SK-N-SH (cell line): Measurements from ENCODE around the gene EIF1B. TPM values are rescaled to one million over a fixed set of nuclear protein-coding genes. Genes with fewer than 3 reads are reported as not detected.

Source experiments
- CTCF ChIA-PET: fragments of 300-600, 350-600 bp; formaldehyde crosslinking; extraction: SDS; loops from one replicate; lab custom pipeline; 2021; lab: Yijun Ruan, JAX
- POLR2A ChIA-PET: fragments of 350-600 bp; sonication (Branson Sonifier 250); formaldehyde crosslinking; extraction: SDS; loops from one replicate; lab custom pipeline; 2020; ENCODE audit warnings: antibody characterized with exemption, inconsistent platforms; lab: Yijun Ruan, JAX
- DNase-seq: peaks from one replicate; pipeline ENCODE4 v3.0.0; 2012
- H2AFZ ChIP-seq: fragments of 200-600 bp; sonication (generic); 2 replicates; pipeline ENCODE4 v1.8.1; 2016; ENCODE audit warnings: antibody characterized with exemption, mild to moderate bottlenecking, low read depth
- H3F3A ChIP-seq: fragments of 200-600 bp; sonication (generic); replicated peaks from 2 replicates; pipeline ENCODE3; 2016; ENCODE audit warnings: antibody characterized with exemption, mild to moderate bottlenecking; ENCODE audit not compliant: insufficient read depth
- H3K27ac ChIP-seq, 2 experiments: fragments of 200-500 bp in 1 of 2; fragments of 200-600 bp in 1 of 2; sonication (Bioruptor generic) in 1 of 2; sonication (generic), shearing (Covaris generic) in 1 of 2; 2 replicates each; pipeline versions ENCODE4 v1.5.1 to v1.6.1; 2014 to 2016; ENCODE audit warnings: low read depth in 2 of 2, inconsistent platforms in 1 of 2, low read length in 1 of 2, mild to moderate bottlenecking in 1 of 2, mixed read lengths in 1 of 2
- H3K27me3 ChIP-seq: fragments of 200-600 bp; sonication (generic), shearing (Covaris generic); 2 replicates; pipeline ENCODE4 v1.6.1; 2016; ENCODE audit warnings: mixed run types; ENCODE audit not compliant: insufficient read depth
- H3K36me3 ChIP-seq, 2 experiments: fragments of 200-500 bp in 1 of 2; fragments of 200-600 bp in 1 of 2; sonication (Bioruptor generic) in 1 of 2; sonication (generic) in 1 of 2; replicated peaks in 1 of 2; 2 replicates each; pipeline versions ENCODE3 to v1.5.1; 2014 to 2016; ENCODE audit warnings: low read length in 1 of 2, mild to moderate bottlenecking in 1 of 2; ENCODE audit not compliant: insufficient read depth in 2 of 2, control insufficient read depth in 1 of 2
- H3K4me1 ChIP-seq, 2 experiments: fragments of 200-500 bp in 1 of 2; fragments of 200-600 bp in 1 of 2; sonication (Bioruptor generic) in 1 of 2; sonication (generic), shearing (Covaris generic) in 1 of 2; 2 replicates each; pipeline versions ENCODE4 v1.5.1 to v1.6.1; 2014 to 2016; ENCODE audit warnings: low read depth in 1 of 2, low read length in 1 of 2, mixed run types in 1 of 2; ENCODE audit not compliant: insufficient read depth in 2 of 2, control insufficient read depth in 1 of 2
- H3K4me2 ChIP-seq: fragments of 200-600 bp; sonication (generic), shearing (Covaris generic); 2 replicates; pipeline ENCODE4 v1.6.1; 2017; ENCODE audit warnings: mixed run types
- H3K4me3 ChIP-seq, 2 experiments: fragments of 200-500 bp in 1 of 2; fragments of 200-600 bp in 1 of 2; sonication (Bioruptor generic) in 1 of 2; sonication (generic), shearing (Covaris generic) in 1 of 2; 2 replicates each; pipeline versions ENCODE4 v1.5.1 to v1.8.1; 2014 to 2016; ENCODE audit warnings: low read depth in 2 of 2, inconsistent platforms in 1 of 2, low read length in 1 of 2, mild to moderate bottlenecking in 1 of 2, mixed read lengths in 1 of 2, moderate library complexity in 1 of 2
- H3K79me2 ChIP-seq: fragments of 200-600 bp; sonication (generic); 2 replicates; pipeline ENCODE4 v1.8.1; 2017; ENCODE audit warnings: mild to moderate bottlenecking; ENCODE audit not compliant: insufficient read depth
- H3K9ac ChIP-seq: fragments of 200-600 bp; sonication (generic); 2 replicates; pipeline ENCODE4 v1.6.1; 2017; ENCODE audit warnings: mixed run types
- H3K9me2 ChIP-seq: fragments of 200-600 bp; sonication (generic); 2 replicates; pipeline ENCODE4 v1.6.1; 2017; ENCODE audit warnings: mixed run types
- H3K9me3 ChIP-seq: fragments of 200-600 bp; sonication (generic); 2 replicates; pipeline ENCODE4 v1.6.1; 2017; ENCODE audit warnings: mixed run types, mild to moderate bottlenecking, moderate library complexity
- H4K20me1 ChIP-seq: fragments of 200-600 bp; sonication (generic); 2 replicates; pipeline ENCODE4 v1.6.1; 2017; ENCODE audit warnings: mild to moderate bottlenecking, mixed run types; ENCODE audit not compliant: insufficient read depth
- CHD2 ChIP-seq: fragments of 150-350 bp; IDR thresholded peaks from 2 replicates; pipeline ENCODE4 v1.6.1; 2018; ENCODE audit warnings: low read length; ENCODE audit not compliant: partially characterized antibody
- EP300 ChIP-seq, 2 experiments: IDR thresholded peaks; 2 replicates each; pipeline versions ENCODE4 v1.4.0 to v1.6.1; 2012; ENCODE audit warnings: borderline replicate concordance in 1 of 2, low read depth in 1 of 2, low read length in 1 of 2
- JUND ChIP-seq: IDR thresholded peaks from 2 replicates; pipeline ENCODE4 v1.4.0; 2012
- MEF2A ChIP-seq: IDR thresholded peaks from 2 replicates; pipeline ENCODE4 v1.4.0; 2012; ENCODE audit warnings: low read depth, borderline replicate concordance
- NFIC ChIP-seq: IDR thresholded peaks from 2 replicates; pipeline ENCODE4 v1.4.0; 2012; ENCODE audit warnings: borderline replicate concordance
- NRF1 ChIP-seq: IDR thresholded peaks from 2 replicates; pipeline ENCODE4 v1.6.1; 2012; ENCODE audit warnings: low read depth, mild to moderate bottlenecking, low read length
- RCOR1 ChIP-seq: fragments of 150-350 bp; IDR thresholded peaks from 2 replicates; pipeline ENCODE4 v1.6.1; 2017; ENCODE audit warnings: antibody characterized with exemption, low read length
- RFX5 ChIP-seq: IDR thresholded peaks from 2 replicates; pipeline ENCODE4 v1.6.1; 2012; ENCODE audit warnings: mild to moderate bottlenecking, improper control_type of control experiment, low read length
- TAF1 ChIP-seq: IDR thresholded peaks from 2 replicates; pipeline ENCODE4 v1.6.1; 2012; ENCODE audit warnings: low read depth, mild to moderate bottlenecking, low read length, moderate library complexity, borderline replicate concordance
- TCF12 ChIP-seq: IDR thresholded peaks from 2 replicates; pipeline ENCODE4 v1.4.0; 2012
- TEAD4 ChIP-seq: IDR thresholded peaks from 2 replicates; pipeline ENCODE4 v1.4.0; 2012; ENCODE audit warnings: mild to moderate bottlenecking, borderline replicate concordance; ENCODE audit not compliant: insufficient read depth
- YY1 ChIP-seq: IDR thresholded peaks from 2 replicates; pipeline ENCODE4 v1.4.0; 2012; ENCODE audit warnings: low read depth, mild to moderate bottlenecking
- WGBS: methylation state at CpG from one replicate; pipeline ENCODE4 v1.1.6; 2017; ENCODE audit warnings: low lambda C conversion rate; 5-methylcytosine and 5-hydroxymethylcytosine counted together
- polyA plus RNA-seq, 3 experiments: library from polyadenylated mRNA; depleted of rRNA; stranded (reverse); fragments of >200 nt; gene quantifications; 2 replicates each; pipeline ENCODE4 v1.2.3, GENCODE V29; 2012
- TF ChIP-seq, protein P1 (sequence below): fragments of 200-600 bp; sonication (generic); IDR thresholded peaks from 2 replicates; pipeline ENCODE4 v1.6.1; 2017; ENCODE audit warnings: antibody characterized with exemption, mild to moderate bottlenecking, moderate library complexity
- TF ChIP-seq, protein P2 (sequence below): IDR thresholded peaks from 2 replicates; pipeline ENCODE4 v1.4.0; 2012; ENCODE audit warnings: low read depth
- TF ChIP-seq, protein P3 (sequence below): IDR thresholded peaks from 2 replicates; pipeline ENCODE4; 2012
- TF ChIP-seq, protein P4 (sequence below): IDR thresholded peaks from 2 replicates; pipeline ENCODE4 v1.6.1; 2012; ENCODE audit warnings: mild to moderate bottlenecking, low read depth, low read length, moderate library complexity
- TF ChIP-seq, protein P5 (sequence below): IDR thresholded peaks from 2 replicates; pipeline ENCODE4 v1.4.0; 2012; ENCODE audit warnings: low read depth, borderline replicate concordance

Gene EIF1B
- polyA plus RNA-seq, 1 of the 3 experiments (the other 2 are of a cell fraction) = 22.9 TPM

DNA sequence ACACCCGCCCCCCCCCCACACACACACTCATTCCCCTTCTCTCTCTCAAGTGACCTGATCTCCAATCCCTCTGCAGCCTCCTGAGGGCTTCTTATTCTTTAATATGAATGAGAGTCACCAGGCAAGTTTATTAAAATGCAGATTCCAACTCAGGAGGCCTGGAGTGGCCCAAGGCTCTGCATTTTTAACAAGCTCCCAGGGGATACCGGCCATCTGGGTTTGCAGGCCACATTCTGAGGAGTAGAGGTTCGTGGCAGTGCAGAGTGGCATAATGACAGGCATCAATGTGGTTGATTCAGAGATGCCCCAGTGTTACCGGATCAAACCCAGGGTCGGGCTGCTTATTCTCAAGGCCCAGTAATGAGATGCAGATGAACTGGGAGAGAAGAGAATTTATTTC, 18.9 kb downstream of the EIF1B start (continued):
- TF ChIP-seq, protein P1, sequence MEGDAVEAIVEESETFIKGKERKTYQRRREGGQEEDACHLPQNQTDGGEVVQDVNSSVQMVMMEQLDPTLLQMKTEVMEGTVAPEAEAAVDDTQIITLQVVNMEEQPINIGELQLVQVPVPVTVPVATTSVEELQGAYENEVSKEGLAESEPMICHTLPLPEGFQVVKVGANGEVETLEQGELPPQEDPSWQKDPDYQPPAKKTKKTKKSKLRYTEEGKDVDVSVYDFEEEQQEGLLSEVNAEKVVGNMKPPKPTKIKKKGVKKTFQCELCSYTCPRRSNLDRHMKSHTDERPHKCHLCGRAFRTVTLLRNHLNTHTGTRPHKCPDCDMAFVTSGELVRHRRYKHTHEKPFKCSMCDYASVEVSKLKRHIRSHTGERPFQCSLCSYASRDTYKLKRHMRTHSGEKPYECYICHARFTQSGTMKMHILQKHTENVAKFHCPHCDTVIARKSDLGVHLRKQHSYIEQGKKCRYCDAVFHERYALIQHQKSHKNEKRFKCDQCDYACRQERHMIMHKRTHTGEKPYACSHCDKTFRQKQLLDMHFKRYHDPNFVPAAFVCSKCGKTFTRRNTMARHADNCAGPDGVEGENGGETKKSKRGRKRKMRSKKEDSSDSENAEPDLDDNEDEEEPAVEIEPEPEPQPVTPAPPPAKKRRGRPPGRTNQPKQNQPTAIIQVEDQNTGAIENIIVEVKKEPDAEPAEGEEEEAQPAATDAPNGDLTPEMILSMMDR = no peak
- no peak for TF ChIP-seq MEF2A
- TF ChIP-seq YY1 = no peak
- TF ChIP-seq, protein P2, sequence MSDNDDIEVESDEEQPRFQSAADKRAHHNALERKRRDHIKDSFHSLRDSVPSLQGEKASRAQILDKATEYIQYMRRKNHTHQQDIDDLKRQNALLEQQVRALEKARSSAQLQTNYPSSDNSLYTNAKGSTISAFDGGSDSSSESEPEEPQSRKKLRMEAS = no peak
- no peak for TF ChIP-seq NFIC
- TF ChIP-seq, protein P3, sequence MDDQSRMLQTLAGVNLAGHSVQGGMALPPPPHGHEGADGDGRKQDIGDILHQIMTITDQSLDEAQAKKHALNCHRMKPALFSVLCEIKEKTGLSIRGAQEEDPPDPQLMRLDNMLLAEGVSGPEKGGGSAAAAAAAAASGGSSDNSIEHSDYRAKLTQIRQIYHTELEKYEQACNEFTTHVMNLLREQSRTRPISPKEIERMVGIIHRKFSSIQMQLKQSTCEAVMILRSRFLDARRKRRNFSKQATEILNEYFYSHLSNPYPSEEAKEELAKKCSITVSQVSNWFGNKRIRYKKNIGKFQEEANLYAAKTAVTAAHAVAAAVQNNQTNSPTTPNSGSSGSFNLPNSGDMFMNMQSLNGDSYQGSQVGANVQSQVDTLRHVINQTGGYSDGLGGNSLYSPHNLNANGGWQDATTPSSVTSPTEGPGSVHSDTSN = no peak
- TF ChIP-seq TAF1 = no peak
- TF ChIP-seq, all 33 proteins: peak for 0

DNA sequence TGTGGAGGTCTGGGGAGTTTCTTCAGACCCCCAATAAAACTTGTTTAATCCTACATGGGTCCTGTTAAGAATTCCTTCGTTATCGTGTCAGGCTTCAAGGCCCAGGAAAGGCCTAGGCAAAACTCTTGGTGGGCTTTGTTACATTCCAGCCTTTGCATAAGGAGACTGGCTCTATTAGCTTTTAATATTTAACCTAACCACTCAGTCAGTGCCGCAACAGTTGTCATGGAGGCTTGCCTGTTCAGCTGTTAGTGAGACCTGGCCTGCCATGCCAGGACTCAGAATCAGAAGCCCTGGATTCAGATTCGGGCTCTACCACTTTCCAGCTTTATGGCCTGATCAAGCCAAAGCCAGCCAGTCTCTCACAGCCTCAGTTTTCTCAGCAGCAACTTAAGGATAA, 19.6 kb downstream of the EIF1B start:
- H4K20me1 ChIP-seq = no peaks in the 10 kb centered on the region
- no peak for TF ChIP-seq TAF1
- TF ChIP-seq, protein P4, sequence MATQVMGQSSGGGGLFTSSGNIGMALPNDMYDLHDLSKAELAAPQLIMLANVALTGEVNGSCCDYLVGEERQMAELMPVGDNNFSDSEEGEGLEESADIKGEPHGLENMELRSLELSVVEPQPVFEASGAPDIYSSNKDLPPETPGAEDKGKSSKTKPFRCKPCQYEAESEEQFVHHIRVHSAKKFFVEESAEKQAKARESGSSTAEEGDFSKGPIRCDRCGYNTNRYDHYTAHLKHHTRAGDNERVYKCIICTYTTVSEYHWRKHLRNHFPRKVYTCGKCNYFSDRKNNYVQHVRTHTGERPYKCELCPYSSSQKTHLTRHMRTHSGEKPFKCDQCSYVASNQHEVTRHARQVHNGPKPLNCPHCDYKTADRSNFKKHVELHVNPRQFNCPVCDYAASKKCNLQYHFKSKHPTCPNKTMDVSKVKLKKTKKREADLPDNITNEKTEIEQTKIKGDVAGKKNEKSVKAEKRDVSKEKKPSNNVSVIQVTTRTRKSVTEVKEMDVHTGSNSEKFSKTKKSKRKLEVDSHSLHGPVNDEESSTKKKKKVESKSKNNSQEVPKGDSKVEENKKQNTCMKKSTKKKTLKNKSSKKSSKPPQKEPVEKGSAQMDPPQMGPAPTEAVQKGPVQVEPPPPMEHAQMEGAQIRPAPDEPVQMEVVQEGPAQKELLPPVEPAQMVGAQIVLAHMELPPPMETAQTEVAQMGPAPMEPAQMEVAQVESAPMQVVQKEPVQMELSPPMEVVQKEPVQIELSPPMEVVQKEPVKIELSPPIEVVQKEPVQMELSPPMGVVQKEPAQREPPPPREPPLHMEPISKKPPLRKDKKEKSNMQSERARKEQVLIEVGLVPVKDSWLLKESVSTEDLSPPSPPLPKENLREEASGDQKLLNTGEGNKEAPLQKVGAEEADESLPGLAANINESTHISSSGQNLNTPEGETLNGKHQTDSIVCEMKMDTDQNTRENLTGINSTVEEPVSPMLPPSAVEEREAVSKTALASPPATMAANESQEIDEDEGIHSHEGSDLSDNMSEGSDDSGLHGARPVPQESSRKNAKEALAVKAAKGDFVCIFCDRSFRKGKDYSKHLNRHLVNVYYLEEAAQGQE = no peak
- TF ChIP-seq, protein P5, sequence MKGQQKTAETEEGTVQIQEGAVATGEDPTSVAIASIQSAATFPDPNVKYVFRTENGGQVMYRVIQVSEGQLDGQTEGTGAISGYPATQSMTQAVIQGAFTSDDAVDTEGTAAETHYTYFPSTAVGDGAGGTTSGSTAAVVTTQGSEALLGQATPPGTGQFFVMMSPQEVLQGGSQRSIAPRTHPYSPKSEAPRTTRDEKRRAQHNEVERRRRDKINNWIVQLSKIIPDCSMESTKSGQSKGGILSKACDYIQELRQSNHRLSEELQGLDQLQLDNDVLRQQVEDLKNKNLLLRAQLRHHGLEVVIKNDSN = no peak
- TF ChIP-seq NRF1 = no peak
- TF ChIP-seq CHD2 = no peak
- no peak for TF ChIP-seq RCOR1
- TF ChIP-seq, protein P3 = no peak
- no peak for TF ChIP-seq RFX5
- no peak for TF ChIP-seq TCF12
- TF ChIP-seq TEAD4 = no peak
- no peak for TF ChIP-seq JUND
- TF ChIP-seq, protein P2 = no peak
- no peak for TF ChIP-seq YY1
- TF ChIP-seq EP300 (IDR thresholded peaks at IDR 0.05; ENCODE audit: borderline replicate concordance in 1 of 2, low read depth in 1 of 2, low read length in 1 of 2) = no peak
- TF ChIP-seq MEF2A = no peak
- peaks cover 0 to 23% of the 10 kb centered on the region in 2 experiments; a peak in 2 of 4 replicates for H3K4me1 ChIP-seq
- H3K27ac ChIP-seq = no peak overlapping the region
- H3K4me3 ChIP-seq = no peak overlapping the region
- WGBS = 85% methylated on average over 4 of the region's 4 CpGs
- no peaks in the 10 kb centered on the region for H3K27me3 ChIP-seq
- H3K9me3 ChIP-seq = no peaks in the 10 kb centered on the region
- no peak for DNase-seq
- H3K9me2 ChIP-seq = no peaks in the 10 kb centered on the region
- H3K4me2 ChIP-seq = no peak overlapping the region
- no peaks in the 10 kb centered on the region for H3F3A ChIP-seq
- H2AFZ ChIP-seq = no peak overlapping the region
- ChIA-PET POLR2A (interaction anchor here (1.3 kb wide), 1 partner anchor 128 kb away, joined by 6 read pairs; the partner anchor contains the start of gene RPL14), CTCF (interaction anchor here (0.7 to 3.6 kb wide), 9 partner anchors 10 to 251 kb away, joined by 3 to 26 read pairs (median 6); partner anchors contain the start of genes RPL14 and ZNF620)
- no peaks in the 10 kb centered on the region for H3K79me2 ChIP-seq
- H3K36me3 ChIP-seq = no peaks in the 10 kb centered on the region
- no peak overlapping the region for H3K9ac ChIP-seq
